SU-DHL-6 (cell line): ENCODE measurements around the gene BTBD16.

Experiments
- CTCF ChIP-seq: fragments of 200-600 bp; sonication (generic); IDR thresholded peaks from one replicate; pipeline ENCODE4 v1.5.1; 2017; ENCODE audit warnings: antibody characterized with exemption, mild to moderate bottlenecking, low read length, moderate library complexity; ENCODE audit not compliant: insufficient read depth, poor library complexity, severe bottlenecking
- EZH2phosphoT487 ChIP-seq: fragments of 200-600 bp; sonication (generic), shearing (Covaris generic); conservative IDR thresholded peaks from 2 replicates; pipeline ENCODE4 v1.6.1; 2018; ENCODE audit warnings: mild to moderate bottlenecking, antibody characterized with exemption, low read length, moderate library complexity, mixed read lengths

GRCh38 chr10:122373721-122374120 lies 102.6 kb downstream of the BTBD16 start:
- no peak for TF ChIP-seq CTCF
- TF ChIP-seq EZH2phosphoT487, result no peak
